GM18511 (cell line): ENCODE data around the gene HSPB8.
"Not testable (repeated sequence)": the region's sequence is repeated elsewhere in the genome, so short reads cannot be mapped to it uniquely, and the experiment has no call there.

Source experiments
- ATAC-seq: cut with Tn5 transposase; IDR thresholded peaks from one replicate; pipeline ENCODE4 v1.9.1; 2021; ENCODE audit warnings: mild to moderate bottlenecking, moderate library complexity; ENCODE audit not compliant: unreplicated experiment

HSPB8 gene

DNA sequence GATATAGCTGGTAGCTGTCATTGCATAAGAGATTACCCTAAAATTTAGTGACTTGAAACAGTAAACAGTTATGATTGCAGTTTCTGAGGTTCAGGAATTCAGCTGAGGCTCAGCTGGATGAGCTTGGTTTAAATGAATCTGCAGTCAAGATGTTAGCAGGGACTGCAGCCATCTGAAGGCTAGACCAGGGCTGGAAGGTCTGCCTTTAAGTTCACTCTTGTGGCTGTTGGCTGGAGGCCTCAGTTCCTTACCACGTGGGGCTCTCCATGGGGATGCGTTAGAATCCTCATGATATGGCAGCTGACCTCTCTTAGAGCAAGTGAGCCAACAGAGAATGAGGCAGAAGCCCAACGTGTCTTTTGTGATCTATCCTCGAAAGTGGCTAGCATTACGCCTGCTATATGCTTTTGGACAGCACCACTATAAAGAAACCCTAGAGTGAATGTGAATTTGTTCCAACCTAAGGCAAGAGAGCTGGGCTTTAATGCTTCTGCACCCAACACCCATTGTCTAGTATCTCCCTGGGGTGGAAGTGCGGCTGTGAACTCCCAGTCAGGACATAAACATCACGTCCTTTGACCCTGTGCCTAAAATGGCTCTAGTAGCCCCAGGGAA lies 26.0 kb downstream of the HSPB8 start:
- ATAC-seq: no peak

DNA sequence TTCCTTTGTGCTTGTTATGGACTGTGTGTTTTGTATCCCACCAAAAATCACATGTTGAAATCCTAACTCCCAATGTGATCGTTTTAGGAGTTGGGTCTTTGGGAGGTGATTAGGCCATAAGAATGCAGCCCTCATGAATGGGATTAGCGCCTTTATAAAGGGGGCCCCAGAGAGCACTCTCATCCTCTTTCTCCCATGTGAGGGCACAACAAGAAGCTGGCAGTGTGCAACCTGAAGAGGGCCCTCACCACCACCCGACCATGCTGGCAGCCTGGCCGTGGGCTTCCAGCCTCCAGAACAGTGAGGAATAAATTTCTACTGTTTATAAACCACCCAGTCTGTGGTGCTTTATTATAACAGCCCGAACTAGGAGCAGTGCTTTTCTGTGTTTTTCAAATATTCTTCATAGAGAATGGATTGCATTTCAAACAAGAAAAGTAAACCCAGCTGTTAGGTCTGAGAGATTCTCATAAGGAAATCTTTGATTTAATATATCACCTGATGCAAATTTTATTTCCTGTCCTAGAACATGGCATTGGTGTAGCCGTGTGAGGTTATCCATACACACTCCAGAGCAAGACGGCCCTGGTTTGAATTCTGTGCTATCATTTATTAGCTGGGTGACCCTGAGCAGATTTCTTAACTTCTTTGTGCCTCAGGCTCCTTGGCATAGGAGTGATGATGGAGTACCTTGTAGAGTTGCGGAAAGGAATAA lies 27.8 kb downstream of the HSPB8 start:
- no peak for ATAC-seq

DNA sequence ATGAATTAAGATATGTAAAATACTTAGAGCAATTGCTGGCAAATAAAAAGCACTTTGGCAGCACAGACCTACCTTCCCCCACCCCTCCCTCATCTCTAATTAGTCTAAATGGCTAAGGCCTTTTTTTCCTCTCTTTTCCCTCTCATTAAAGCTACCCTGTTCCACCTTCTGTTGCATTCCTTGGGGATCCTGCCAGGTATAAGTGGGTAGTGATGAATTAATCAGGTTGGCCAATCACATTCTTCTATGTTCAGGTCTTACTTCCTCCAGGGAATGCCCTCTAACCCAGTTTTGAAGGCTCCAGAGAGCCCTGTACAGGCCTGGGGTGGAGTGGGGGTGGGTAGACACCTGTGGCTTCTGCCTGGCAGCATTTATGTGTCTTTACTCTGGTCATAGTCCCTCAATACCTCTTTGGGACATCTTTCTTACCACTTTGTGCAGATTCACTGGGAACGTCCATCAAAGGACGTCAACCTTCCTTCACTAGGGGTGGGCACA lies 28.4 kb downstream of the HSPB8 start:
- ATAC-seq: no peak

GRCh38 chr12:119208626-119209061 lies 29.9 kb downstream of the HSPB8 start:
- ATAC-seq: no peak

- ATAC-seq: no peak
Measured at GRCh38 chr12:119211884-119212283, 33.2 kb downstream of the HSPB8 start.

GRCh38 chr12:119216084-119216483 lies 37.4 kb downstream of the HSPB8 start:
- ATAC-seq: no peak

- not testable (repeated sequence) for ATAC-seq
Measured at GRCh38 chr12:119218875-119219274, 40.1 kb downstream of the HSPB8 start.

DNA sequence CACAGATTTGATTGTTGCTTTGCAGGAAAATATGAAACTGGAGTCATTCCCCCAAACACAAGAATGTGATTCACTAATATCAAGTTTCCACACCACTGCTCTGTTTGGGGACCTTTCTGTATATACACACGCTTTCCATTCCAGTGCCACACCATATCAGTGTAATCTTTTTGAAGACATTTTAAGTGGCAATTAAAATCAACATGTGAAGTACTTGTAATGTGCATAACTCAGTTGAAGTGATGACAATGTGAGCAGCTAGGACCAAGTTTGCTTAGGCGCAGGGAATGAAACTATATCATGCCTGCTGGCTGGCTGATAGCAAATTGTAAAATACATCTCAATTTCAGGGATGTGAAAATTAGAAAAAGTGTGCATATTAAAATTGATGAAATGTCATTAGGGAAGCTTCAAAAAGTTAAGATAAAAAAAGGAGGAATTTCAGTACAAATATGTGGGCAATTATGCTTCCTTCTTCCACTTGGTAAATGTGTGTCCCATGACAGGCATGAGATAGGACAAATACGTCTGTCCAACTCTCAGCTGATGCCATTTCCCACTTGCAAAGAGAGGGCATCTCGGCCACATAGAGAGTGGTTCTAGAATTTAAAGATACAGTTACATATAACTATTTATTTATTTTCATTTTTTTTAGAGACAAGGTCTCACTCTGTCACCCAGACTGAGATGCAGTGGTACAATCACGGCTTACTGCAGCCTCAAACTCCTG lies 43.7 kb downstream of the HSPB8 start:
- ATAC-seq: no peak

- ATAC-seq: no peak
Measured at GRCh38 chr12:119225454-119225853, 46.7 kb downstream of the HSPB8 start.

- ATAC-seq: no peak
Measured at GRCh38 chr12:119227292-119227691, 48.6 kb downstream of the HSPB8 start.

DNA sequence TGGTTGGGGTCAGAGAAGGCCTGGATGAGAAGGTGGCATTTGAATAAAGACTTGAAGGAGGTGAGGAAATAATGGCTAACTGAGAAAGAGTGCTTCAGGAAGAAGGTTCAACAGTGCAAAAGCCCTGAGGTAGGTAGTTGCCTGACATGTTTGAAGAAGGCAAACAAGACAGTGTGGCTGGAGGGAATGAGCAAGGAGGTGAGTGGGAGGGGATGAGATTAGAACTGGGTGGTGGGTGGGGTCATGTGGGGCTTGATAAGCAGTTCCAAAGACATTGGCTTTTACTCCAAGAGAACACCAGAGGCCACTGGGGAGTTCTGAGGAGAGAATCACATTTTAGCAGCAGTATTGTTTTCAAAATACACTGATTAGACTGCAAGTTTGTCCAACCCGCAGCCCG lies 50.5 kb downstream of the HSPB8 start:
- no peak for ATAC-seq

GRCh38 chr12:119229837-119230236 lies 51.1 kb downstream of the HSPB8 start:
- ATAC-seq: no peak

DNA sequence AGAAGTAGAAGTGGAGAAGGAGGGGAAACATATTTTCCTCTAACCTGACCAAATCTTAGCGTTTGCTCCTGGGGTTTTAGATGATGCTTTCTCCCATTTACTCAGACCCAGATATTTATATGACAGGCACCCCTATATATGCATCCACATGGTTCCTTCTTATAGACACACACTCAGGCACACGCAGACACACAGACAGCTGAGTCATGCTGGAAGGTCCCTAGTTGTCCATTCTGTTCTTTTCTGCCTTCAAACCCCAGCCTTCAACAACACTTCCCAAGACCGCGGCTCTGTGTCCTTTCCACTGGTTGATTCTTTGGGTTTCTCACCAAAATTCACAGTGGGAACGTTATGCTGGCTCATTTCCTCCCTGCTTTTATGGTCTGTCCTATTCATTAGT lies 52.1 kb downstream of the HSPB8 start:
- ATAC-seq: no peak

DNA sequence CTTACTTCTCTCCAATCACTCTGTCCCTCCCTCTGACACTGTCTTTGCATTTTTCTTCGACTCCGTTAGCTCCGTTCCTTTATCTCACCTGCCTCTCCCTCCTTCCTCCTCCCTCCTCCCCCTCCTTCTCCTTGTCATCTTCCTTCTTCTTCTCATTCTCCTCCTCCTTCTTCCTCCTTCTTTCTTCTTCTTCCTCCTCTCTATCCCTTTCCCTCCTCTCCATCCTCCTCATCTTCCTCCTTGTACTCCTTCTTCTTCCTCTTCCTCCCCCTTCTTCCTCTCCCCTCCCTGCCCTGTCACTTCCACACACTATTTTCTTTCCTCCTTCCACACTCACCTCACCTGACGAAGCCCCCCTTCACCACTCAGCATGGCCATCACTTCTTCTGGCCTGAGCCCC lies 53.0 kb downstream of the HSPB8 start:
- no peak for ATAC-seq

DNA sequence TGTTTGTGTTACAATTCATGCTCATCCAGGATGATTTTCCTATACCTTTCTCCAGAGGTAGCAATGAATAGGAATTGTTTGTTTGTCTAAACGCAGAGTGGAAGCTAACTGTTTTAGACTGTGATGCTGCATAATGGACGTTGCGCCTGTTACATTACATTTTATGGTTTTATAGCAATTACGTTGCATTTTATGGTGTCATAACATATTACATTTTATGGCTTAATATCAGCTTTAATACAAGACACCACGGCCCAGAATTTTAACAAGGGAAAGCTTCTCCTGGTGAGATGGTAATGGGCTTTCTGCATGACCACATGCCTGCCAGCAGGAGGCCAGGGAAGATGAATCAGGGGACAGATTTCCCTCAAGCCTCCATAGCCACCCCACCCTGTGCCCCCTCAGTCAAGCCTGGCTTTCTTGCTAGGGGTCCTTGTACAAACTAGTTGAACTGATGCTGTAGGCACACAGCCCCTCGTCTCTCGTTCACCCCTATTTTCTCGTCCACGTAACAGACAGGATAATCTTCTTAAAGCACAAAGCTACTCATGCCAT lies 56.5 kb downstream of the HSPB8 start:
- no peak for ATAC-seq

- no peak for ATAC-seq
Measured at GRCh38 chr12:119236372-119236771, 57.6 kb downstream of the HSPB8 start.

DNA sequence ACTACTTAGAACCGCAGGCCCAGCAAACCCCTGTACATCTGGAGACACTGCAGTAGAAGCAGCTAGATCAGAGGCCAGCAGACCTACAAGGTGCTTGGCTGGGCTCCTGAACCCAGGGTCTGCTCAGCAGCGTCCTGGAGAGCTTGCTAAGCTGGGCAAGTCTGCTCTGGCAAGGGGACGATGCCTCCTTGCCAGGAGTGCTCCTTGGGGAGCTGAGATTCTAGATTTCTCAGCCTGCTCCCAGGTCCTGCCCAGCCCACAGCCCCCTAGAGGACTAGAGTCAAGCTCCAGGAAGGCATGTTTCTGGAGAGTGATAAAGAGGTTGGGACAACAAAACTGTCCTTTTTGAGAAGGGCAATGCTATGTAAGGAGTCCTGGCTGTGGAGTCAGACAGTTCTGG lies 60.3 kb downstream of the HSPB8 start:
- ATAC-seq: no peak

- ATAC-seq: no peak
Measured at GRCh38 chr12:119241049-119241448, 62.3 kb downstream of the HSPB8 start.

GRCh38 chr12:119241580-119242169 lies 62.9 kb downstream of the HSPB8 start:
- no peak for ATAC-seq
